ENCODE measurements around the gene PCARE.
"Not testable (repeated sequence)": the region's sequence is repeated elsewhere in the genome, so short reads cannot be mapped to it uniquely, and the experiment has no call there.

Gene PCARE

GRCh38 chr2:29109246-29109645 is 34.9 kb upstream of the PCARE start:
- no peak for TF ChIP-seq CTCF (IDR thresholded peaks at IDR 0.05; ENCODE audit: borderline replicate concordance, control extremely low read depth, extremely low read depth, insufficient read depth, missing control alignments)
- in situ Hi-C loops (cut with MboI; ENCODE audit: low sequenced_read_pairs, unreplicated experiment): no loop called here
- DNase-seq (ENCODE audit: low spot score): no peak

- TF ChIP-seq CTCF (IDR thresholded peaks at IDR 0.05; ENCODE audit: borderline replicate concordance, control extremely low read depth, extremely low read depth, insufficient read depth, missing control alignments): no peak
- no peak for DNase-seq (ENCODE audit: low spot score)
- in situ Hi-C loops (cut with MboI; ENCODE audit: low sequenced_read_pairs, unreplicated experiment): no loop called here
Observed at GRCh38 chr2:29108225-29108624, 33.9 kb upstream of the PCARE start.

GRCh38 chr2:29107547-29107946 is 33.2 kb upstream of the PCARE start:
- in situ Hi-C loops (cut with MboI; ENCODE audit: low sequenced_read_pairs, unreplicated experiment); DNase-seq (ENCODE audit: low spot score): not testable (repeated sequence)

GRCh38 chr2:29106980-29107388 is 32.7 kb upstream of the PCARE start:
- TF ChIP-seq CTCF (IDR thresholded peaks at IDR 0.05; ENCODE audit: borderline replicate concordance, control extremely low read depth, extremely low read depth, insufficient read depth, missing control alignments): no peak
- in situ Hi-C loops (cut with MboI; ENCODE audit: low sequenced_read_pairs, unreplicated experiment): no loop called here
- no peak for DNase-seq (ENCODE audit: low spot score)

GRCh38 chr2:29106256-29106655 is 31.9 kb upstream of the PCARE start:
- TF ChIP-seq CTCF (IDR thresholded peaks at IDR 0.05; ENCODE audit: borderline replicate concordance, control extremely low read depth, extremely low read depth, insufficient read depth, missing control alignments): no peak
- in situ Hi-C loops (cut with MboI; ENCODE audit: low sequenced_read_pairs, unreplicated experiment): no loop called here
- no peak for DNase-seq (ENCODE audit: low spot score)

GRCh38 chr2:29105375-29105774 is 31.1 kb upstream of the PCARE start:
- TF ChIP-seq CTCF (IDR thresholded peaks at IDR 0.05; ENCODE audit: borderline replicate concordance, control extremely low read depth, extremely low read depth, insufficient read depth, missing control alignments): no peak
- in situ Hi-C loops (cut with MboI; ENCODE audit: low sequenced_read_pairs, unreplicated experiment): no loop called here
- DNase-seq (ENCODE audit: low spot score): no peak

- TF ChIP-seq CTCF (IDR thresholded peaks at IDR 0.05; ENCODE audit: borderline replicate concordance, control extremely low read depth, extremely low read depth, insufficient read depth, missing control alignments): no peak
- in situ Hi-C loops (cut with MboI; ENCODE audit: low sequenced_read_pairs, unreplicated experiment): no loop called here
- no peak for DNase-seq (ENCODE audit: low spot score)
Observed at GRCh38 chr2:29104688-29105087, 30.4 kb upstream of the PCARE start.

Measured in GM13976 (cell line).